D341Med (cell line): ENCODE measurements around the gene STK32B.
"Not testable (repeated sequence)": the region's sequence is repeated elsewhere in the genome, so short reads cannot be mapped to it uniquely, and the experiment has no call there.

Experiments
- DNase-seq: peaks from one replicate; pipeline ENCODE4 v3.0.0; 2012; ENCODE audit warnings: low spot score

Gene STK32B

DNA sequence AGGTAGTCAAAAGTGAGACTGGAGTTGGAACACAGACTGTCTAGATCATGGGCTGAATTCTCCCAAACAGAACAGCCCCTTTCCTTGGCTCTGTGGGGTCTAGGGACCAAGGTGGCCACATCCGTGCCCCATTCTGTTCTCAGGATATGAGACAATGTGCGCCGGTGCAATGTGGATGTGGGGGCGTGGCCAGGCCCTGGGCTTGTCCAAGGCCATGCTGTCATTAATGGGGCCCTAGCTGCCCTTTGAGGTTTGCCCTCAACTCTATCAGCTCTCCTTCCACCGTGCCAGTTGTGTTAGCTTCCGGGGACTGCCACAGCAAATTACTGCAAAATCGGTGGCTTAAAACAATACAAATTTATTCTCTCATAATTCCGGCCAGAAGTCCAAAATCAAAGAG, 344.5 kb downstream of the STK32B start:
- DNase-seq: no peak

GRCh38 chr4:5398056-5398455, 346.8 kb downstream of the STK32B start:
- DNase-seq: no peak

DNA sequence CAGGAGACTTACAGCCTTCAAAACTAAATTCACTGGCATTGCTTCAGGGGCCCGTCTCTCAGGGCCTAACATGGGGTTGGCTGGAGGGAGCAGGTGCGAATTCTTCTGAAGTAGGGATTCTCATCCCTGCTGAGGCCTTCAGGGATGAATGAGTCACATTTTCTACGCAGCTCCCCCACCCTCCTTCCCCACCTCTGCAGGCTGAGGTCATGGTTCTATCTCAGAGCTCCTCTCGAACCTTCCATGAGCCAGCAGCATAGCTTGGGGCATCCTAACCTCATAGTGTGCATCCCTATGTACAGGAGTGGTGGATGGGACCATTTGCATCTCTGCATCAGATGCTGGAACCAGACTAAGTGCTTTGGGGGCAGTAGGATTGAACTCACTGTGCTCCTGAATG, 347.8 kb downstream of the STK32B start:
- DNase-seq: no peak

- peak; percentile 45 for DNase-seq
Observed at GRCh38 chr4:5399790-5400421, 348.6 kb downstream of the STK32B start.

DNA sequence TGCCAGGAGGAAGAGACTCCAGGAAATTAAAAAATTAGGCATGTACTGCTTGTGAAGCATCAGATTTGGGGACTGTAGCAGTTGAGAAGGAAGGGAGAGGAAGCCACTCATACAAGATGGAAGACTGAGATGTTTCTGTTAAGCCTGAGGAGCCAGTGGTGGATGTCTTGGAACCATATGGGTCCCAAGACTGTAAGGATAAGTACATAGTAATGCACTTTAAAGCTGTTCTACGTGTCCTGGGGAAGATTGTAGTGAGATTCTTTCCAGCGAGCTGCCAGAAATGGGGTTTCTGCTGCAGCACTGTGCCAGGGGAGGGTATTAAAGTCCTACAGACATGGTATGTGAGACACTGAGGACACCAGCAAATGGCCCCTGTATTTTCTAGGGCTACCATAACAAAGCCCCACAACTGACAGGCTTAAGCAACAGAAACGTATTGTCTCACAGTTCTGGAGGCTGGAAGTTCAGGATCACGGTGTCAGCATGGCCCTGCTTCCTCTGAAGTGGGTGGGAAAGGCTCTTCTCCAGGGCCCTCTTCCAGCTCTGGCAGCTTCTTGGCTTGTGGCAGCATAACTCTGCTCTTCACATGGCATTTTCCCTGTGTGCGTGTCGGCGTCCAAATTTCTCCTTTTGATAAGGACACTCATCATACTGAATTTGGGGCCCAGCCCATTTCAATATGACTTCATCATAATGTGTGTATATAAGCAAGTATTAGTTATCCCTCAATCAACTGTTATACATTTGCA, 352.6 kb downstream of the STK32B start:
- DNase-seq: no peak

GRCh38 chr4:5409237-5409636, 358.0 kb downstream of the STK32B start:
- DNase-seq: no peak

DNA sequence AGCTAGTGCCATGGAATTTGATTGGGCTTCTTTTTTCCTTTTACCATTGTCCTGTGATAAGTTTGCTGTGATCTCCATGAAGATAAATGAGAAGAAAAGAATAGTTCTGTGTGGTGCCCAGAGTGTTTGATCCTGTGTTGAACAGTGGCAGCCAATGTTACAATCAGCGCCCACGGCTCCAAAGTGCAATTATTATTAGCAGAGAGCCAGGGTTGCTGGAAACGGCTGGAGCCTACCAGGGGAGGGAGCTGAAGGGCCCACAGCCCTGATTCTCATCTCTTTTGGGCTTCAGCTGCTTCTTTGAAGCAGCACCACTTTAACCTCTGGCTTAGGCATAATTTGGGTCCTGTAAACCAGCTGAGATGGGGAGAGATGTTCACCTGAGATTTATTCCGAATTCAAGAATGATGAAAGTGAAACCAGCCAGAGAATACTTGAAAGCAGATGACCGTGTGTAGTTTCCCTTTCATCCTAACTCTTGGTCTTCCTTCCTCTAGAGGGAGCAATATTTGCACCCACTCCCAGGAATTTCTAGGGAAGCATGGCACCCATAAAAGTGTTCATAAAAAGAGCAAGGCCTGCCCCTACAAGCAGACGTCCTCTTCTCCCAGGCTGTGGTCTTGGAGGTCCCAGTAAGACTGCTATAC, 358.8 kb downstream of the STK32B start:
- no peak for DNase-seq

DNA sequence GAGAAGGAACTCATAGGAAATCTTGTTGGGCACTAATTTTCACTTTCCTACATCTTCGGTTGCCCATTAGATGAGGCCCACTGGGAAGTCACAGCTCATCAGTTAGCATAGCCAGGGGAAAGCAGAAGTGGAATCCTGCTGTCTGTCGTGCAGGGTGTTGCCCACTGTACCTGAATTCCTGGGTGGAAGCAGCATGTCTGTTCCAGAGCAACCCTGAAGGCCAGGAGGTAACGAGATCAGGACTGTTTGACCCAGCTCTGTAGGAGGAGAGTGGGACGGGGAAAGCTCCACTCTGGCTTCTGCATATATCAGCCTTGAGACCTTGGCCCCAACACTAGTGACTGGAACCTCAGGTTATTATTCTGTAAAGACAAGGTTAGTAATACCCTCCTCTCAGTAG, 361.0 kb downstream of the STK32B start:
- no peak for DNase-seq

- DNase-seq: no peak
Observed at GRCh38 chr4:5412751-5413150, 361.5 kb downstream of the STK32B start.

- no peak for DNase-seq
Observed at GRCh38 chr4:5416637-5417036, 365.4 kb downstream of the STK32B start.

GRCh38 chr4:5420266-5420665, 369.0 kb downstream of the STK32B start:
- no peak for DNase-seq

DNA sequence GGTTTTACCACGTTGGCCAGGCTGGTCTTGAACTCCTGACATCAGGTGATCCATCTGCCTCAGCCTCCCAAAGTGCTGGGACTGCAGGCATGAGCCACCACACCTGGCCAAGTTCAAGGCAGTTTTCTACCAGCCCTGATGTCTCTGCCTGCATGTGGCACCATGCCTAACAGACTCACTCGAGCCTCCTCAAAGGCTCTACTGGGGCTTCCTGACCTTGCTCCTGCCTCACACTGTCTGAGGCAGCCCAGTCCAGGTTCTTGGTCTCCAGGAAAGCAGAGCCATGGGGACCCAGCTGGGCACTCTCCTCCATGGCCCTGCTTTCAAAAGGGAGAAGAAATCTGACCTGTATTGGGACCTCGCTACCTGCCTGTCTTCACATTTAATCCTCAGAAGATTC, 370.1 kb downstream of the STK32B start:
- DNase-seq: no peak

DNA sequence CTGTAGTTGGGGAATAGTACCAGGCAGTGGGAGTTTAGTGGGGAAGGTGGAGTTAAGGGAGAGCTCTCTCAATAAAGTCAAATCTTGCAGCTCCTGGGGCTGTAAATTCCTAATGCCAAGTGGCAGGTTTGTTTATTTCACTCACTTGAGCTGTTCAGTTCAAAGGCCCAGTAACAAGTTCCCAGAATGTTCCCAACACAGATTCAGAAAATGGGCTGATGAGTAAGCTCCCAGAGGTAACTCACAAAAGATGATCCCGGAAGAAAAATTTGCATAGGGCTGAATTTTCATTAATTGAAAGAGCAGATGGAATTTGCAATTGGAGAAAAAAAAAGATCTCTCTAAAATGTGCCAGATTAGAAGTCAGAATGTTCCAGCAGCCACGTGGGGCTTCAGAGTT, 370.9 kb downstream of the STK32B start:
- DNase-seq: no peak

DNA sequence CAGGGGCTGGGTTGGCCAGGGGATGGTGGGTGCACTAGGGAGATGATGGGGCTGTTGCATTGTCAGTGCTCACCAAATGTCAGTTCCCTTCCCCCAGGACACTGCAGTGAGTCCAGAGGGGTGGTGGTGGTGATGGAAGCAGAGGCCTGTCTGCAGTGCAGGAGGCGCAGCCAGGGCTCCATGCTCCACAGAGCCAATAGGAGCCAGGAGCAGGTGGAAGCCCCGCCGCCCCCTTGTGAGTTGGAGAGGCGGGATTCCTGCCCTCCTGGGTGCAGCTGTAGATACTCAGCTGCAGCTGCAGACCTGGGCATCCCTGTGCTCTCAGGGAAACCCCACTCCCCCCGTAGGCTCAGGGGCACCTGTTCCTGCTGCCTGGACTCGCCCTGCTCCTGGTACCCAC, 372.4 kb downstream of the STK32B start:
- no peak for DNase-seq

GRCh38 chr4:5424211-5424610, 372.9 kb downstream of the STK32B start:
- DNase-seq: no peak

- no peak for DNase-seq
Observed at GRCh38 chr4:5424901-5425300, 373.6 kb downstream of the STK32B start.

DNA sequence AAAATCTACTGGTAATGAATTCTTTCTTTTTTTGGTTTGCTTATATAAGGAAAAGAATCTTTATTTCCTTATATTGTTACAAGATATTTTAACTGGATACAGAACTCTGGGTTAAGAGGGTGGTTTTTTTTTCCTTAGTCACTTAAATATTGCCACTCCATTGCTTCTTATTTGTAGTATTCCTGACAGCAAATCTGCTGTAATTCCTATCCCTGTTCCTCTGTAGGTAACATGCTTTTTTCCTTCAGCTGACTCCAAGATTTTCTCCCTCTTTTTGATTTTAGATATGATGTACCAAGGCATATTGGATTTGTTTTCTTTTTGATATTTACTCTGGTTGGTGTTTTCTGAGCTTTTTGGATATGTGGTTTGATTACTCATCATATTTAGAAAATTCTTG, 378.5 kb downstream of the STK32B start:
- no peak for DNase-seq

DNA sequence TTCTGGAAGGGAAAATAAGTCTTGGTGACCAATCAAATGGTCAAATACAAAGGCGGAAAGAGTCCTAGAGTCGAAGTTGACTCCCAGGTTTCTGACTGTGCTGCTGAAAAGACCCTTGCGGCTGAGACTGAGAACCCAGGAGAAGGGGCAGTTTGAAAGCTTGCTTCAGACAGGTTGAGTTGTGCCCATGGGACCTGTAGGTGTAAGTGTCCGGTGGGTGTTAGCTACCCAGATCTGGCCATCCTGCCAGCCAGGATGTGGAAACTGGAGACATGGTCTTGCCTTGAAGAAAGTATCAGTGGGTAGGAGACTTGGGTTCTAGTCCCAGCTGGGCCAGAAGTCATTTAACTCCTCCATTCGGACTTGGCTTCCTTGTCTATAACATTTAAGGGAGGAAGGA, 381.9 kb downstream of the STK32B start:
- no peak for DNase-seq

DNA sequence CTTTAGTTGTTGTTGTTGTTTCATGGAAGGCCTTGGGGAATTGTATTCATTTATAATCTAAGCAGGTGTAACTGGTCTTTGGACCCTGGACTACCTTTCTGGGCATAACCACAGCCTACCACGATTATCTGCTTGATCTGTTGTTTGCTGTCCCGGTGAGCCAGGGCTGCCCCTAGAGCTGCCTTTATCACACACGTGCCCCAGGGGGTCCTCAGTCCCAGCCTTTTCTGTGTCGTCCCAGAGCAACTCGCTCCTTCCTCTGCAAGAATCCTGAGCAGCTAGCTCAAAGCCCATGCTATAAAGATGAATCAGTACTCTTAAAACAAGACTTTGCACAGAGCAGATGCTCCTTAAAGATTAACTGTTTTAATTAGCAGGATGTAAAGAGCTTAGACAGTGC, 383.9 kb downstream of the STK32B start:
- no peak for DNase-seq

GRCh38 chr4:5435823-5436222, 384.5 kb downstream of the STK32B start:
- no peak for DNase-seq

- DNase-seq: not testable (repeated sequence)
Observed at GRCh38 chr4:5443976-5444802, 392.9 kb downstream of the STK32B start.

DNA sequence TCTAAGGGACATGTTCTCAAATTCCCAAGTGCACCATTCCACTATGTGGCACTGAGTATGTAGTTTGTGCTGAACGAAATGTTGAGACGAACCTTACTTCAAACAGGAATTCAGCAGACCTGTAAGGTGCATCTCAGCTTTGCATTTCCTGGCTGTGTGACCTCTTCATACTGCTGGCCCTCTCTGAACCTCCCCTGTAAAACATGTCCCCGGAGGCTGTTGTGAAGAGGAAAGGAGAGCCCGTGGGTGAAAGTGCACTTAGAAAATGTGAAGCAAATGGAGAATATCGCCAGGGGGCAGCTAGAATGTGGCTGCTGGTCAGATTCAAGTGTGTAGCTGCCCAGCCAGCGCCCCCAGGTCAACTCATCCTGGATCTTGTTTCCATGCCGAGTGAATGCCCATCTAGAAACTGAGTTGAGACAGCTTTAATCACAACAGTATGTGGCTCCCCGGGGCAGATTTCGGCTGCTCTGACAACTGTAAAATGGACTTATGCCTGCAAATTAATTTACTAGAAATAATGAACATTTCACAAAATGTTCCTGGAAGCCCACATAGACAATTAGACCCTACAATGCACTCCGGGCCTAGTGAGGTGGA, 393.7 kb downstream of the STK32B start:
- DNase-seq: no peak
